ENCODE results near the gene ADAM22.

The ADAM22 gene

GRCh38 chr7:88014581-88014980, 80.5 kb downstream of the ADAM22 start:
- TF ChIP-seq POLR2AphosphoS5 (IDR thresholded peaks at IDR 0.05; ENCODE audit: low read depth, low read length) (no peak), POLR2A (IDR thresholded peaks at IDR 0.05; ENCODE audit: low read depth, low read length) (no peak), TAF1 (IDR thresholded peaks at IDR 0.05; ENCODE audit: borderline replicate concordance, low read depth, low read length) (no peak)
- DNase-seq (ENCODE audit: insufficient read length) (no peak), FAIRE-seq (no peak)

DNA sequence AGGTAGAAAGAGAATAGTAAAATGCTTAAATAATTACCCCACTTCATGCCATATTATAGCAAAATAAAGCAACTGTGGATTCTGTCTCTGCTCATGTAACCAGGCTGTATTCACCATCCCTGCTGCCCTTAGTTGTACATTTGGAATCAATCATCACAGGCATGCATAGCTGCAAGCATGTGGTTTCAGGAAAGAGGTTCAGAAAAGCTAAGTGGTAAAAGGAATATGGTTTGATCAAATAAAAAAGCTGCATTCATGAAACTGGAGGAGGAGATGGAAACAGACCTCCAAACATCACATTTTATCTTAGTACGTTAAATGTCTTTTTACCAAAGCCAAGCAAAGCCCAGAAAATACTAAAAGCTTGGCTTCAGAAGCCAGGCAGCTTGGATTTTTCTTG, 81.3 kb downstream of the ADAM22 start:
- FAIRE-seq (no peak), DNase-seq (ENCODE audit: insufficient read length) (no peak)
- TF ChIP-seq POLR2A (IDR thresholded peaks at IDR 0.05; ENCODE audit: low read depth, low read length) (no peak), POLR2AphosphoS5 (IDR thresholded peaks at IDR 0.05; ENCODE audit: low read depth, low read length) (no peak), TAF1 (IDR thresholded peaks at IDR 0.05; ENCODE audit: borderline replicate concordance, low read depth, low read length) (no peak)

DNA sequence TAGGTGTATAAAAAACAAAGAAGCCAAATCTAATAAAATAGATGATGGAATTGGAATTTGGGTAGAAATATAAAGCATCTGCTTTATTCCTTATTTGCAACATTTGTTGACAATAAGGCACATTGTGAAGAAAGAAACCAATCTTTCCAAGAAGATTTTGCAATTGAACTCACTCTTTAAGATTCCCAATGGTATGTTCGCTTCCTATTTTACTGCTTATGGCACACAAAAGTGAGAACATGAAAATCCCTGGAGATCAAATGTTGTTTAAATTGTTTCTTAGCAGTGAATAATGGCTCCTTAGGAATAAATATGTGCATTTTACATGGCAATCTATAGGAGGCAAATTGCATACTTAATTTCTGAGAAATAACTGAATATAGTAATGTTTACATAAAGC, 84.5 kb downstream of the ADAM22 start:
- DNase-seq (ENCODE audit: insufficient read length), result no peak
- no peak for FAIRE-seq
- no peak for TF ChIP-seq POLR2AphosphoS5 (IDR thresholded peaks at IDR 0.05; ENCODE audit: low read depth, low read length)
- no peak for TF ChIP-seq POLR2A (IDR thresholded peaks at IDR 0.05; ENCODE audit: low read depth, low read length)
- no peak for TF ChIP-seq TAF1 (IDR thresholded peaks at IDR 0.05; ENCODE audit: borderline replicate concordance, low read depth, low read length)

DNA sequence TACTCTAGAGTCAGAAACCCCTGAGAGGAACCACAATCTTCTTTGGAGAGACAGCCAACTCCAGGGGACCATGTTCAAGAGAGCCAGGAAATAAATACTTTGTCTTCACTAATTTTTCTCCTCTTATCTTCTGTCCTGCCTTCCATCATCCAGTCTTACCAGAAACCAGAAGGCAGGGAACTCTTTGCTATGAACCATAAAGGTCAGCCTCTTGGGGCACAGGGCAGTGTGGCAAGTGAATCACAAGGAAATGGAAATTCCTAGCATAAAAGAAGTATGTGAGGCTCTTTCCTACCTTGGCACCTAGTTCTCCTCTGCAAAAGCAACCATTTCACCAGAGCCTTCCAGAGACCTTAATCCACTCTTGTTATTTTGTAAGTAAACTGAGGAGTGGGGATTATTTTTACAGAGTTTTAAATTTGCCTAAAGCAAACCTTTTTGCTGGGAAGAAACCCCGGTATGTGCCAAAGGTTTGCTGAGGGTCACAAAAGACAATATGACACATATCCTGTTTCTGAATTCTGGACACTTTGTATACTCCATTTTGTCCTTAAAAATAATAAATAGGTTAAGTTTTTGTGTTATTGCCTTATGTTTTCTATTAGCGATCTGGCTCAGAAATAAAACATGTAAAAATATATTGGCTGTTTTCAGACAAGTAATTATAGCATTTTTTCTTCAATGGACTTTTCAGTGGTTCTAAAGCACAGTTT, 87.1 kb downstream of the ADAM22 start:
- no peak for FAIRE-seq
- no peak for DNase-seq (ENCODE audit: insufficient read length)
- no peak for TF ChIP-seq POLR2AphosphoS5 (IDR thresholded peaks at IDR 0.05; ENCODE audit: low read depth, low read length)
- TF ChIP-seq POLR2A (IDR thresholded peaks at IDR 0.05; ENCODE audit: low read depth, low read length), result no peak
- TF ChIP-seq TAF1 (IDR thresholded peaks at IDR 0.05; ENCODE audit: borderline replicate concordance, low read depth, low read length), result no peak

GRCh38 chr7:88027724-88028123, 93.7 kb downstream of the ADAM22 start:
- DNase-seq (ENCODE audit: insufficient read length), result no peak
- TF ChIP-seq POLR2AphosphoS5 (IDR thresholded peaks at IDR 0.05; ENCODE audit: low read depth, low read length) (no peak), POLR2A (IDR thresholded peaks at IDR 0.05; ENCODE audit: low read depth, low read length) (no peak), TAF1 (IDR thresholded peaks at IDR 0.05; ENCODE audit: borderline replicate concordance, low read depth, low read length) (no peak)
- FAIRE-seq, result no peak

- TF ChIP-seq POLR2A (IDR thresholded peaks at IDR 0.05; ENCODE audit: low read depth, low read length) (no peak), TAF1 (IDR thresholded peaks at IDR 0.05; ENCODE audit: borderline replicate concordance, low read depth, low read length) (no peak), POLR2AphosphoS5 (IDR thresholded peaks at IDR 0.05; ENCODE audit: low read depth, low read length) (no peak)
- FAIRE-seq, result no peak
- no peak for DNase-seq (ENCODE audit: insufficient read length)
Observed at GRCh38 chr7:88034083-88034695, 100.1 kb downstream of the ADAM22 start.

DNA sequence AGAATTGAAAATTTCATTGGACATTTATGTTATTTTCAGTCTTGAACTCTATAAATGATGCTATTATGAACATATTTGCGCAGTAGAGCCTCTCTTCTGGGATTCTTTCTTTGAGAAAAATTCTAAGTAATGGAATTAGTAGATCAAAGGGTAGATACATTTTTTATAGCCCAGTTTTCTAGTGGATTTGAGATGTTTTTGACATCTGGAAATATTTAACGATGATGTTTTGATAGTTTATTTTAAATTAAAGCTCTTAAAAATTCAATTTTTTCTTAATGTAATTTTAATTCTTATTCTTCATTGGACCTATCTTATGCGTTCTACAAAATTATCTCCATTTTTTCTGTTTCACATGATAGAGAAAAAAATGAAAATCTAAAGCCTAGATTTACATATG, 103.0 kb downstream of the ADAM22 start:
- no peak for FAIRE-seq

GRCh38 chr7:88040694-88041093, 106.6 kb downstream of the ADAM22 start:
- DNase-seq (ENCODE audit: insufficient read length) (no peak), FAIRE-seq (no peak)
- TF ChIP-seq POLR2AphosphoS5 (IDR thresholded peaks at IDR 0.05; ENCODE audit: low read depth, low read length) (no peak), POLR2A (IDR thresholded peaks at IDR 0.05; ENCODE audit: low read depth, low read length) (no peak), TAF1 (IDR thresholded peaks at IDR 0.05; ENCODE audit: borderline replicate concordance, low read depth, low read length) (no peak)

More for the DNA sequence above, 103.0 kb downstream of the ADAM22 start:
- TF ChIP-seq POLR2A (IDR thresholded peaks at IDR 0.05; ENCODE audit: low read depth, low read length) (no peak), POLR2AphosphoS5 (IDR thresholded peaks at IDR 0.05; ENCODE audit: low read depth, low read length) (no peak), TAF1 (IDR thresholded peaks at IDR 0.05; ENCODE audit: borderline replicate concordance, low read depth, low read length) (no peak)
- no peak for DNase-seq (ENCODE audit: insufficient read length)

DNA sequence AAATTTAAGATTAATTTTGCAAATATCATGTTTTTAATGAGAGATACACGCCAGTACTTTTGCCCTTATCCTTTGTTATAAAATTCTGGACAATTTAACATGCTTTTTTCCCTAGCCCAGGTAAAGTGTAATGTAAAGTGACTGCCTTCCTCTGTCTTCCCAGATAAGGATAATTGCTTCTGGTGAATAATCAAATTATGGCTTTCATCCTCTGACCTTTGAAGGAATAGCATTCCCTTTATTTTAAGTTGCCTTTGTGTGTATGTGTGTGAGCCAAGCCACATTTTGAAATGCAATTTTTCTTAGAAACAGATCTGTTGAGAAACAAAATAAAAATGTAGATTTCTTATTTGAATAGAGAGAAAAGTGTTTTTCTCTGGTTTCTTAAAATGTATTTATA, 107.5 kb downstream of the ADAM22 start:
- DNase-seq (ENCODE audit: insufficient read length), result no peak
- TF ChIP-seq TAF1 (IDR thresholded peaks at IDR 0.05; ENCODE audit: borderline replicate concordance, low read depth, low read length) (no peak), POLR2AphosphoS5 (IDR thresholded peaks at IDR 0.05; ENCODE audit: low read depth, low read length) (no peak), POLR2A (IDR thresholded peaks at IDR 0.05; ENCODE audit: low read depth, low read length) (no peak)
- FAIRE-seq, result no peak

- no peak for DNase-seq (ENCODE audit: insufficient read length)
- peak; percentile 40 for FAIRE-seq
Observed at GRCh38 chr7:88042157-88042556, 108.1 kb downstream of the ADAM22 start.

GRCh38 chr7:88042803-88043202, 108.8 kb downstream of the ADAM22 start:
- no peak for TF ChIP-seq POLR2A (IDR thresholded peaks at IDR 0.05; ENCODE audit: low read depth, low read length)
- TF ChIP-seq POLR2AphosphoS5 (IDR thresholded peaks at IDR 0.05; ENCODE audit: low read depth, low read length), result no peak
- no peak for TF ChIP-seq TAF1 (IDR thresholded peaks at IDR 0.05; ENCODE audit: borderline replicate concordance, low read depth, low read length)
- DNase-seq (ENCODE audit: insufficient read length) (no peak), FAIRE-seq (no peak)

More at GRCh38 chr7:88042157-88042556, 108.1 kb downstream of the ADAM22 start:
- TF ChIP-seq POLR2AphosphoS5 (IDR thresholded peaks at IDR 0.05; ENCODE audit: low read depth, low read length) (no peak), POLR2A (IDR thresholded peaks at IDR 0.05; ENCODE audit: low read depth, low read length) (no peak), TAF1 (IDR thresholded peaks at IDR 0.05; ENCODE audit: borderline replicate concordance, low read depth, low read length) (no peak)

GRCh38 chr7:88044069-88044468, 110.0 kb downstream of the ADAM22 start:
- DNase-seq (ENCODE audit: insufficient read length), result no peak
- FAIRE-seq, result no peak

More at GRCh38 chr7:88044069-88044468, 110.0 kb downstream of the ADAM22 start:
- no peak for TF ChIP-seq TAF1 (IDR thresholded peaks at IDR 0.05; ENCODE audit: borderline replicate concordance, low read depth, low read length)
- no peak for TF ChIP-seq POLR2A (IDR thresholded peaks at IDR 0.05; ENCODE audit: low read depth, low read length)
